DMS53 treated with DMSO at 0.1 percent for 48 hours (cell line): ENCODE measurements around the gene ROPN1B.
"Not testable (repeated sequence)": the region's sequence is repeated elsewhere in the genome, so short reads cannot be mapped to it uniquely, and the experiment has no call there.

Experiments
- DNase-seq: peaks from one replicate; lab custom pipeline; 2025; ENCODE audit not compliant: unreplicated experiment; lab: John Stamatoyannopoulos, UW

ROPN1B gene

GRCh38 chr3:125968701-125969592 is at the start of gene ROPN1B:
Gene ROPN1B, plus strand, starts transcription at chr3:125969178. Its CDS starts 2,877 bp downstream, at chr3:125972055.
- DNase-seq, result not testable (repeated sequence)

GRCh38 chr3:125920191-125920590 is 48.8 kb upstream of the ROPN1B start:
- not testable (repeated sequence) for DNase-seq

DNA sequence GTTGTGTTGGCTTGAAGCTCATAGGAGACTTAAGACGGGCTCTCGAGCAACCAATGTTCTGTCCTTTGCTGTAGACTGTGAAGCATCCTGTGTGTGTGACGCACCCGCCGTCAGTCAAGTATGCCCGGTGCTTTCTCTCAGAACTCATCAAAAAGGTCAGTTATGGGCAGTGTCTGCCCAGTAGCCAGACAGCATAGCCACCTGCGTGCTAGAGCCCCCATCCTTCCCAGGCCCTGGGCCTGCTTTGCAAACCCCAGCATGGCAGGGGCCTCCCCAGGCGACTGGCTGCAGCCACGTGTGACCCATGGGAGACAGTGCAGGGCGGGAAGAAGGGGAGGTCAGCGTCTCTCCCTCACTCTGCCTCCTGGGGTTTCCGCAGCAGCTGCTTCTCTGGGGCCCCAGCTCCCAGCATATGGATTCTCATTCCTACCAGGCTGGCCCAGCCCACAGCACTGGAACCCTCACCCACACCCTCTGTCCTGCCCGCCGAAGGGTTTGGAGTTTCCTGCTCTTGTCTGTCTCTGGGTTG is 48.2 kb upstream of the ROPN1B start:
- DNase-seq, result not testable (repeated sequence)

- peak; percentile 2 for DNase-seq
Measured at GRCh38 chr3:125921712-125922111, 47.3 kb upstream of the ROPN1B start.

DNA sequence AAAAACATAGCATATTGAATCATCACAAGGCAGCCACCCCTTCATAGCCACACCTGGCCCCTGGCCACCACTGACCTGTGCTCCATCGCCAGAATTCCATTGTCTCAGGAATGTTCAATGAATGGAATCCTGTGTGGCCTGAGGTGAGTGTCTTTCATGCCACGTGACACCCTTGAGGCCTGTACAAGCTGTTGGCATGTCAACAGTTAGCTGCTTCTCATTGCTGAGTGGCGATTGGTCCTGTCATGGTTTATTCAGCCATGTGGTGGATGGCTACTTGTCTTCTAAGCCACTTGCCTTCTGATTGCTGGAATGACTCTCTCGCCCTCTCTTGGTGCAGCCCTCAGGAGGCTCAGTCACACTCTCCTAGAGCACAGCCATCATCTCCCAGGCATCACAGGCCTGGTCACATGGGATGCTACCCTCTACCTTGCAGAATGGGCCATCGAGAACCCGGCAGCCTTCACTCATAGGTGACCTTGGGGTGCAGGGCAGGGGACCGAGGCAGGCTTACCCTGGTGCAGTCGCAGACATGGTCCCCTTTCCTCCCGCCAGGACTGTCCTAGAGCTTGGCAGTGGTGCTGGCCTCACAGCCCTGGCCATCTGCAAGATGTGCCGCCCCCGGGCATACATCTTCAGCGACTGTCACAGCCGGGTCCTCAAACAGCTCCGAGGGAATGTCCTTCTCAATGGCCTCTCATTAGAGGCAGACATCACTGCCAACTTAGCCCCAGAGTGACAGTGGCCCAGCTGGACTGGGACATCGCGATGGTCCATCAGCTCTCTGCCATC is 45.5 kb upstream of the ROPN1B start:
- DNase-seq, result not testable (repeated sequence)

- DNase-seq, result not testable (repeated sequence)
Measured at GRCh38 chr3:125924276-125924675, 44.7 kb upstream of the ROPN1B start.

- not testable (repeated sequence) for DNase-seq
Measured at GRCh38 chr3:125925727-125926126, 43.3 kb upstream of the ROPN1B start.

- DNase-seq, result peak; percentile 50
Measured at GRCh38 chr3:125928771-125929545, 40.0 kb upstream of the ROPN1B start.

DNA sequence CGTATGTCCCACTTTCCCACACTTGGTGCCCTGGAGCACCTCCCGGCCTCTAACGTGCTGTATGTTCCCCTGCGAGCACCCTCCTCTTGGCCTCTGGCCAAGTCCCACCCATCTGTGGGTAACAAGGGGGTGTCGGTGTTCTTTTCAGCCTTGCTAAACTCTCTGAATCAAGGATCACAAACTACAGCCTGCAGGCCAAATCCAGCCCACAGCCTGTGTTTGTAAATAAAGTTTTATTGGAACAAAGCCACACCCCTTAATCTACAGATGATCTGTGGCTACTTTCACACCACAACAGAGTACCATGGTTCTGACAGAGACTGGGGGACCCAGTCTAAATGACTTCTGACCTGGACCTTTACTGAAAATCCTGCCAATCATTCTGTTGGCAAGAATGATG is 39.2 kb upstream of the ROPN1B start:
- DNase-seq, result not testable (repeated sequence)

DNA sequence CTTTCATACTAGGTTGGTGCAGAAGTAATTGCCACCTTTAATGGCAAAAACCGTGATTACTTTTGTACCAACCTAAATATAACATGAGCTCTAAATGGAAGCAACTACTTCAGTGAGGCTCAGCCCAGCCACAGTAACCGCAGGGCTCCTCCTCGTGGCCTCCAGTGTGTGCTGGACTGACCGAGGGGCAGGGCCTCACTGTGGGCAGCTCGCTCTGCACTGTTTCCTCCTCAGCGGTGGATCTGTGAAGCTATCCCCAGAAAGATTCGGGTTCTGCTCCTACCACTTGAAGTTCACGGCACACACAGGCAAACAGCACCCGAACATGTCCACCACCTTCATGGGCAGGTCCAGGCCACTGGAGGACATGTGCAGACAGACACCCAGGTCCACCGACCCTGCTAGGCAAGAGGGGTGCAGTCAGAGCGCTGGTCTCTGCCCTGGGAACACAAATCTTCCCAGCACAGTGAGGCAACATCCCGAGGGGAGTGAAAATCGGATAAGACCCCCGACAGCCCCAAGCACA is 37.6 kb upstream of the ROPN1B start:
- DNase-seq, result not testable (repeated sequence)

DNA sequence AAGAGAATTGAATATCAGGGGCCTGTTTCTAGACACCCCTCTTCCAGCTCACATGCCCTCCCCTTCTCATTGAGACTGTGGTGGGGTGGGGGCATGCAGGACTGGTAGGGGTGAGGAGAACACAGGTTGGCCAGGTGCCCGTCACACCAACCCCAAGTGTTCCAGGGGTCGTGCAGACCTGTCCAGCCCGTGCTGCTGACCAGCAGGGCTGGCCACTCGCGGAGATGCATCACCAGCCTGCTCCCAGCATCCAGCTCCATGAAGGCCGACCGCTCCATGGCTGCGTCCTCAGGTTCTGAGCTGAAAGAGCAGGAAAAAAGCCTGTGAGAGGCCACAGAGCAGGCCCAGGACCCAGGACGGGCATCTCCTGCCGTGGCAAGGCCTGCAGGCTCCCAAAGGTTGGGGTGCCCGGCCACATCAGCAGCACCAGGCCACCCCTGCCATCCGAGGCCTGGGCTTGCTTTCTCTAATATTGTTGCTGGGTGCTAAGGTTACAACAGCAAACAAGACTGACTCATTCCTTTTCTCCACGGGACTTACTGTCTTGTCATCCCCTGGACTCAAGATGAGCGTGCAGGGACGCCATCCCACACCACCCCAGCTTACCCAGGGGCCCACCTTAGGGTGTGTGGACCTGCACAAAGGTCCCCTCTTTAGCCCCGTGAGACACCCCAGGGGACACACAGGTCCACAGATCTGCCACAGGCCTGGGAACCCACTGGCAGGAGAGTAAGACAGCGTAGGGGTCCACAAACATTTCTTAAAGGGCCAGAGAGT is 35.4 kb upstream of the ROPN1B start:
- not testable (repeated sequence) for DNase-seq

DNA sequence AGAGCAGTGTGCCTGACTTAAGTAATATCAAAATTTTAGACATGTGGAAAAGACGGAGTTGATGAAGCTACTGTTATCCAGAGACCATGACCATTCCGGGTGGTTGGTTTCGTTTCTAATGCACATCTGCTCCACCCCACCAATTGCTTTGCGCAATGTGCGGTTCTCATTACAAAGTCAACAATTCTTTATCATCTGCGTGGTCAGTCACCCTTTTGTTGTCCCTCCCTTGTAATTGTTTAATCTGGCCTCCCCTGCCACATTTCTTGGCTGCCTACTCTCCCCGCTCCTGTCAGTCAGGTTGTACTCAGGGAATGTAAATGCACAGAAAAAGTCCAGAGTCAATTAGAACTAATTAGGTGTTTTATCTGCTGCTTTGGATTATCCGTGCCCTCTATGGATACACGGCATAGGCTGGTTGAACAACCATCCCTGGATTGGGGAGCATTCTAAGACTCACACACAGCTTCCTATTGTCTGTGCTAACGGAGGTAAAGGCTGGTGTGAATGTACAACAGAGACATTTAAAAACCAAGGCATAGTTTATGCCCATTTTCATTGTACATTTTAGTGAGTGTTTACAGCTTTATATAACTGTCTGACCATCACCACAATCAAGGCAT is 33.6 kb upstream of the ROPN1B start:
- DNase-seq, result peak; percentile 47

GRCh38 chr3:125936210-125936815 is 32.7 kb upstream of the ROPN1B start:
- DNase-seq, result not testable (repeated sequence)

- not testable (repeated sequence) for DNase-seq
Measured at GRCh38 chr3:125936891-125937290, 32.1 kb upstream of the ROPN1B start.

- not testable (repeated sequence) for DNase-seq
Measured at GRCh38 chr3:125947806-125948205, 21.2 kb upstream of the ROPN1B start.

DNA sequence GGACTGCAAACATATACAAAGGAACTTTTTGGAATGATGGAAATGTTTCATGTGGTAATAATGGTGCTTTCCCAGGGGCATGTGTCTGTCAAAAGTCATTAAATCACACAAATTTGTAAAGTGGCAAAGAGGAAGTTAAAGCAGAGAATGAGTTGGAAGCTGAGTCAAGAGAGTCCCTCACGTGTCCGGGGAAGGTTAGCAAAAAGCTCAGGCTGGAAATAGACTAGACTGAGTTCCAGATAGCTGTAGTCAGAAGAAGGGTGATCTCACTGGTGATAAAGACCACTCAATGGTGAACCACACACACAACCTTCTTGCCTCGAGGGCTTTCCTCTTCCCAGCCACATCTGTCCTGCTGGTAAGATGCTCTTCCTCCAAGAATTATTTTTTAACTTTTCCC is 20.1 kb upstream of the ROPN1B start:
- DNase-seq, result not testable (repeated sequence)

GRCh38 chr3:125951176-125951575 is 17.8 kb upstream of the ROPN1B start:
- DNase-seq, result not testable (repeated sequence)

DNA sequence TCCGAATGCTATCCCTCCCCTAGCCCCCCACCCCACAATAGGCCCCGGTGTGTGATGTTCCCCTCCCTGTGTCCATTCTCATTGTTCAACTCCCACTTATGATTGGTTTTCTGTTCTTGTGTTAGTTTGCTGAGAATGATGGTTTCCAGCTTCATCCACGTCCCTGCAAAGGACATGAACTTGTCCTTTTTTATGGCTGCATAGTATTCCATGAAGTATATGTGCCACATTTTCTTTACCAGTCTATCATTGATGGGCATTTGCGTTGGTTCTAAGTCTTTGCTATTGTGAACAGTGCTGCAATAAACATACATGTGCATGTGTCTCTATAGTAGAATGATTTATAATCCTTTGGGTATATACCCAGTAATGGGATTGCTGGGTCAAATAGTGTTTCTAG is 12.0 kb upstream of the ROPN1B start:
- DNase-seq, result not testable (repeated sequence)
